Upper lobe of right lung (tissue), 1 donor: ENCODE results near the gene GPS1. TPM values are rescaled to one million over a fixed set of nuclear protein-coding genes. Genes with fewer than 3 reads are reported as not detected.
A peak's percentile ranks its signal among the peaks of the same experiment; 100 is the strongest.

Experiments used
- ATAC-seq: fragments of 200-7000 bp; cut with Tn5 transposase; one replicate; pipeline ENCODE4 v1.9.1; 2020; ENCODE audit warnings: mild to moderate bottlenecking, moderate library complexity
- DNase-seq: peaks from one replicate; pipeline ENCODE4 v3.0.0-alpha.2; 2020
- H3K27ac ChIP-seq: fragments of 200-600 bp; one replicate; pipeline ENCODE4 v1.8.0; 2022
- H3K27me3 ChIP-seq: fragments of 200-600 bp; one replicate; pipeline ENCODE4 v1.8.0; 2022; ENCODE audit warnings: mild to moderate bottlenecking
- H3K36me3 ChIP-seq: fragments of 200-600 bp; one replicate; pipeline ENCODE4 v1.8.0; 2022
- H3K4me1 ChIP-seq: fragments of 200-600 bp; one replicate; pipeline ENCODE4 v1.8.0; 2022
- H3K4me3 ChIP-seq: fragments of 200-600 bp; one replicate; pipeline ENCODE4 v1.8.0; 2022; ENCODE audit warnings: mild to moderate bottlenecking
- H3K9me3 ChIP-seq: fragments of 200-600 bp; one replicate; pipeline ENCODE4 v1.8.0; 2022
- intact Hi-C: fragments of 100-400 bp; cut with DNase I; formaldehyde crosslinking; loops from one replicate; pipeline ENCODE4 v1.11.0; 2022
- total RNA-seq: library from RNA; stranded (reverse); fragmentation: NEBNext Ultra II Directional; extraction: Animal tissue kit (Norgen Biotek cat#: 25700); gene quantifications from one replicate; pipeline ENCODE4 v1.2.1, GENCODE V29; 2021
- TF ChIP-seq, protein P1 (sequence below): fragments of 200-600 bp; IDR thresholded peaks from one replicate; pipeline ENCODE4 v1.8.0; 2022; ENCODE audit warnings: antibody characterized with exemption
- donor health status: DM: no; HTN: yes; CAD: no; lungs with severe emphysema.

The GPS1 gene
- total RNA-seq, 1 donor from 2014 or later: 78.0 TPM

DNA sequence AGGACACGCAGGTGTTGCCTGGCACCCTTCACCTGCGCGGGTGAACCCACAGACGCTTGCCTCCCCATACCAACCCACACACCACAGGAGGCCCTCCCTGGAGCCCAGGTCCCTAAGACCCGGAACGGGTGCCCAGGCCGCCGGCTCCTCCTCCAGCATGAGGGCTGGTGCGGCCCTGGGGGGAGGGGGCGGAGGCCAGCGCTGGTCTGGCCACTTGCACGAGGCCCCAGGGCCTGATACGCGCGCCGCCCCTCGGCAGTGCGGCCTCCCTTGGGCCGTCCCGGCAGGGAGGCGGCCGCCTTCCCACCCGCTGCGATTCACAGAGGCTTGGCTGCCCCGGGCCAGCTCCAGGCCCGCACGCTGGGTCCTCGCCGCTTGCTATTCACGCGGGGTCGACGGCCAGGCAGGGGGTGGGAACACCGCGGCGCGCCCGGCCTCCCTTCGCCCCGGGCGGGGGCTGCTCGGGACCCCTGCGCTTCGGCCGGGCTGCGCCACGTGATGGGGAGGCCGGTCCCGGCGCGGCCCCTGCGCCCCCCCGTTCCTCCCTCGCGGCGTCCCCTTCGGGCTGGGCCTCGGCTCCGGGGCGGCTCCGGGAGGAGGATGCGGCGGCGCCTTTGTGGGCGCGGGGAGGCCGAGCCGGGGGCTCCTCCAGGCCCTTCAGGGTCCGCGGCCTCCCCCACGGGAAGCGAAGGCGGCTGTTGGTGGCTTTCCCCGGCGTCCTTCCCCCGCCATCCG lies 45.7 kb downstream of the GPS1 start:
- Histone ChIP-seq H3K4me3 (peak overlapping the region; percentile 78), H3K36me3 (peaks cover 37% of the 10 kb centered on the region), H3K9me3 (no peaks in the 10 kb centered on the region), H3K27me3 (no peaks in the 10 kb centered on the region), H3K27ac (peak overlapping the region; percentile 92), H3K4me1 (peaks cover 20% of the 10 kb centered on the region)
- intact Hi-C loops: no loop called here
- ATAC-seq (peak; percentile 17), DNase-seq (peak; percentile 87)
- TF ChIP-seq, protein P1, sequence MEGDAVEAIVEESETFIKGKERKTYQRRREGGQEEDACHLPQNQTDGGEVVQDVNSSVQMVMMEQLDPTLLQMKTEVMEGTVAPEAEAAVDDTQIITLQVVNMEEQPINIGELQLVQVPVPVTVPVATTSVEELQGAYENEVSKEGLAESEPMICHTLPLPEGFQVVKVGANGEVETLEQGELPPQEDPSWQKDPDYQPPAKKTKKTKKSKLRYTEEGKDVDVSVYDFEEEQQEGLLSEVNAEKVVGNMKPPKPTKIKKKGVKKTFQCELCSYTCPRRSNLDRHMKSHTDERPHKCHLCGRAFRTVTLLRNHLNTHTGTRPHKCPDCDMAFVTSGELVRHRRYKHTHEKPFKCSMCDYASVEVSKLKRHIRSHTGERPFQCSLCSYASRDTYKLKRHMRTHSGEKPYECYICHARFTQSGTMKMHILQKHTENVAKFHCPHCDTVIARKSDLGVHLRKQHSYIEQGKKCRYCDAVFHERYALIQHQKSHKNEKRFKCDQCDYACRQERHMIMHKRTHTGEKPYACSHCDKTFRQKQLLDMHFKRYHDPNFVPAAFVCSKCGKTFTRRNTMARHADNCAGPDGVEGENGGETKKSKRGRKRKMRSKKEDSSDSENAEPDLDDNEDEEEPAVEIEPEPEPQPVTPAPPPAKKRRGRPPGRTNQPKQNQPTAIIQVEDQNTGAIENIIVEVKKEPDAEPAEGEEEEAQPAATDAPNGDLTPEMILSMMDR: no peak

DNA sequence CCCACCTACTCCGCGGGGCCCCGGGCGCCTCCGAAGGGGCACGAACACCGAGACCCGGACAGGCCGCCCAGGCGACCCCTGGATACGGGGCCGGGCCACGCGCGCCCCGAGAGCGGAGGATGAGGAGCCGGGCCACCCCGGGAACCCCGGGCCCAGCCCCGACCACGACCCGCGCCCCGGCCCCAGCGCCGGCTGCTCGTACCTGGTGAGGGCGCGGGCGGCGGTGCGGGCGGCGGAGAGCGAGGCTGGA lies 46.1 kb downstream of the GPS1 start:
- intact Hi-C loops: no loop called here
- Histone ChIP-seq H3K4me3 (peak overlapping the region; percentile 78), H3K9me3 (no peaks in the 10 kb centered on the region), H3K4me1 (peaks cover 20% of the 10 kb centered on the region), H3K27ac (peak overlapping the region; percentile 92), H3K27me3 (no peaks in the 10 kb centered on the region), H3K36me3 (peaks cover 32% of the 10 kb centered on the region)
- TF ChIP-seq, protein P1: no peak
- ATAC-seq: no peak
- DNase-seq: no peak

DNA sequence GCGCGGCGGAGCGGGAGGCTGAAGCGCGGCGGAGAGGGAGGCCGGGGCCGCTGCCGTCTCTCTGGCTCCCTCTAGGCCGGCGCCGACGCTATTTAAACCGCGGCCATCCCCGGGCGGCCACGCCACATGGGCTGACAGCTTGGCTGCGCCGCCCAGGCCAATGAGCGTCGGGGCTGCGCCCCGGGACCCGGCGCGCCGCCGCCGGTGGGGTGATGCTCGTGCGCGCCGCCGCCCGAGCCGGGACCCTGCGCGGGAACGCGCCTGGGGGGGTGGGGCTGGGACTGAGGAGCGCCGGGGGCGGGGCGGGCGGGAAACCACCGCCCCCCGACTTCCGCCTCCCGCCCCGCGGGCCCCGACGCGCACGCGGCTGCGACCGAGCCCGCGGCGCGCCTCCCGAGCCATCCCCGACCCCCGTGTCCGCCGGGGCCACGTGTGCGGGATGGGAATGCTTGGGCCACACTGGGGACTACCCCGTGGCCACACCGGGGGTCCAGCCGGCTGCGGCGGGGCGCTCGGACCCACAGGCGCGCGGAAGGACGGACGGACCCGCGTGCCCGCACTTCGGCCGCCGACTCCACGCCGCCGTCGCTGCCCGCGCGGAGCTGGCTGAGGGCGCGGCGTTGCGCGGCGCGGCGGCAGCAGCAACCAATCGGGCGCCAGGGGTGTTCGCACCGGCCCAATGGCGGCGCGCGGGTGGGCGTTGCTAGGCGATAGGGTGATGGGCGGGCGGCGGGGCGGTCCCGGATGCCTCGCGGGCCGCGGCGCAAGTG lies 46.7 kb downstream of the GPS1 start, which contains the start of gene FASN:
Gene FASN, minus strand, starts transcription at position 68 of the 770 bp plus-strand sequence. CDS start 1,791 bp downstream, outside the sequence.
- peak; percentile 85 for ATAC-seq

DNA sequence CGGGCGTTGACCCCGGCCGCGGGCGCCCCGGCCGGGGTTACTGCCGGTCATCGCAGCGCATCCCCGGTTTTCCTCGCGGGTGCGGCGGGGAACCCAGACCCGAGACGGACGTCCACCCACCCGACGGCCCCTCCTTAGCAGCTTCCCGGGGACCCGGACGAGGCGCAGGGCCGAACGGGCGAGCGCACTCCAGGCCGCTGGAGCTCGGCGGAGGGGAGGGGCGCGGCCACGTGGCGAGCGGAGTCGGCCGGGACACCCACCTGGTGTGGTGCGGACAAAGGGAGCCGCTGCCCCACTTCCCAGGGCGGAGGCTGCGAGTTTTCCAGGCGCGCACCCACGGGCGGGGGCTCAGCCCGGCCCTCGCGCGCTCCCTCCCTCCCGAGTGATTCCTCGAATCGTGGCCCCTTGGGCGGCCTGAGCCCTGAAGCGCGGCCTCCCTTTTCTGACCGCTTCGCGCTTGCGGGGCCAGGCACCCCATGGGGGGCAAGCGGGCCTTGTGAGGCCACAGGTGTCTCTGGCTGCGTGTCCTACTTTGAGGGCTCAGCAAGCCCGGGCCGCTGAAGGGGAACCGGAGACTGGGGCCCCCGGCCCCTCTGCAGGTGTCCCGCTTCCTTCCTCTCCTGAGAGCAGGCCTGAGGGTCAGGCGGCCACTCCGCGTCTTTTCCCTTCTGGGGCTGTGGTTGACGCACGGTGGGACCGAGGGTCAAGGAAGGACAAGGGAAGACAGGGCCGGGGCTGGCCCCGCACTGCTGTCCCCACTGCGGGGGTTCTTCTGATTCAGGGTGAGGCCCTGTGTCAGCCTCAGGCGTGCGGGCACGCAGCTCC lies 47.5 kb downstream of the GPS1 start:
- intact Hi-C loops: no loop called here
- Histone ChIP-seq H3K27me3 (no peaks in the 10 kb centered on the region), H3K36me3 (peaks cover 19% of the 10 kb centered on the region), H3K4me1 (peaks cover 29% of the 10 kb centered on the region), H3K4me3 (peak overlapping the region; percentile 78), H3K9me3 (no peaks in the 10 kb centered on the region), H3K27ac (peak overlapping the region; percentile 90)
- ATAC-seq (peak; percentile 4), DNase-seq (no peak)
- TF ChIP-seq, protein P1: no peak

More for the DNA sequence above, 46.7 kb downstream of the GPS1 start, which contains the start of gene FASN:
- peak; percentile 98 for DNase-seq
- Histone ChIP-seq H3K27ac (peak within 1 kb of the TSS; percentile 92), H3K4me1 (peaks cover 21% of the 10 kb centered on the region), H3K9me3 (no peaks in the 10 kb centered on the region), H3K4me3 (peak within 1 kb of the TSS; percentile 78), H3K36me3 (peaks cover 27% of the 10 kb centered on the region), H3K27me3 (no peaks in the 10 kb centered on the region)
- intact Hi-C loops: no loop called here
- TF ChIP-seq, protein P1: peak; percentile 50

DNA sequence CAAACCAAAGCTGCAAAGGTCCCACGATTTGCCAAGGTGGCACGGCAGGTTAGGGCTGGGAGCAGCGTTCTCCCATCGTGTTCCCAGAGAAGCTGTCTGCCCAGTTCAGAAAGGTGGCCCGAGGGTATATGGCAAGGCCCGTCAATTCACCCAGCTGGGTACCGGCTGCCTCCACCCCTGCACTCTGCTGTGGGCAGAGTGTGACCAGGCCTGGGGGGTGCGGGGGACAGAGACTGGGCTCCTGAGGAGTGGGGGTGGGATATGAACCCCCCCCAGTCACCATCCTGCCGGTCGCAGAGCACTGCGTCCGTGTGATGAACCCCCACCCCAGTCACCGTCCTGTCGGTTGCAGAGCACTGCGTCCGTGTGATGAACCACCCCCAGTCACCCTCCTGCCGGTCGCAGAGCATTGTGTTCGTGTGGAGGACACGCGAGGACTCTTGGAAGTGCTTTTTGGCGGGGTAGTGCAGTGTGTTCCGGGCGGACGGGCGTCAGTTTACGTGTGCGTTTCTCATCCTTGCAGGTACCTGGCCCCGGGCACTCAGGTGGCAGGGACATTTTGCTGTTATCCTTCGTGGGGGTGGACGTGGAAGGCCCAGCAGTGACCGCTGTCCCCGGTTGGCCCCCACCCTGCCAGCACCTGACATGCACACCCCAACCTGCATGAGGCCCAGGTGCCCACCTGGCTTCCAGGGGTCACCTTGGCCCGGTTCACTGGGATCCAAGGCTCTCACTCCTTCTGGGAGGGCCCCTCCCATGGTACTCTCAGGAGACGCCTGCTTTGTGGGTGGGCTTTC lies 49.0 kb downstream of the GPS1 start:
- intact Hi-C loops: no loop called here
- H3K4me3 ChIP-seq: no peak overlapping the region
- peaks cover 5% of the 10 kb centered on the region for H3K36me3 ChIP-seq
- TF ChIP-seq, protein P1: no peak
- H3K27me3 ChIP-seq: no peaks in the 10 kb centered on the region
- DNase-seq (no peak), ATAC-seq (no peak)
- no peaks in the 10 kb centered on the region for H3K9me3 ChIP-seq
- no peak overlapping the region for H3K27ac ChIP-seq
- H3K4me1 ChIP-seq: peaks cover 36% of the 10 kb centered on the region
